Ishikawa (cell line): ENCODE results near the gene MSH6.

Source experiments
- CEBPB ChIP-seq: IDR thresholded peaks from 2 replicates; pipeline ENCODE4 v1.6.1; 2012
- CREB1 ChIP-seq: IDR thresholded peaks from 2 replicates; pipeline ENCODE4 v1.6.1; 2012; ENCODE audit warnings: low read depth
- EGR1 ChIP-seq: IDR thresholded peaks from 2 replicates; pipeline ENCODE4 v1.6.1; 2012
- EP300 ChIP-seq: IDR thresholded peaks from 2 replicates; pipeline ENCODE4 v1.6.1; 2012; ENCODE audit warnings: borderline replicate concordance
- FOXM1 ChIP-seq: IDR thresholded peaks from 2 replicates; pipeline ENCODE4 v1.6.1; 2012; ENCODE audit warnings: low read depth, borderline replicate concordance
- MAX ChIP-seq: IDR thresholded peaks from 2 replicates; pipeline ENCODE4 v1.6.1; 2012
- NFIC ChIP-seq: IDR thresholded peaks from 2 replicates; pipeline ENCODE4 v1.6.1; 2012
- RAD21 ChIP-seq: IDR thresholded peaks from 2 replicates; pipeline ENCODE4 v1.6.1; 2012; ENCODE audit warnings: low read depth
- TAF1 ChIP-seq: IDR thresholded peaks from 2 replicates; pipeline ENCODE4 v1.6.1; 2012; ENCODE audit warnings: low read depth, mild to moderate bottlenecking
- TCF12 ChIP-seq: IDR thresholded peaks from 2 replicates; pipeline ENCODE4 v1.6.1; 2012; ENCODE audit warnings: low read depth
- TEAD4 ChIP-seq: IDR thresholded peaks from 2 replicates; pipeline ENCODE4 v1.6.1; 2012
- USF1 ChIP-seq: IDR thresholded peaks from 2 replicates; pipeline ENCODE4 v1.6.1; 2012
- YY1 ChIP-seq: IDR thresholded peaks from 2 replicates; pipeline ENCODE4 v1.6.1; 2012; ENCODE audit warnings: low read depth
- ZBTB7A ChIP-seq: IDR thresholded peaks from 2 replicates; pipeline ENCODE4 v1.6.1; 2012; ENCODE audit warnings: low read depth
- TF ChIP-seq, protein P1 (sequence below): IDR thresholded peaks from 2 replicates; pipeline ENCODE4 v1.6.1; 2012; ENCODE audit warnings: low read depth, mild to moderate bottlenecking

MSH6 gene

DNA sequence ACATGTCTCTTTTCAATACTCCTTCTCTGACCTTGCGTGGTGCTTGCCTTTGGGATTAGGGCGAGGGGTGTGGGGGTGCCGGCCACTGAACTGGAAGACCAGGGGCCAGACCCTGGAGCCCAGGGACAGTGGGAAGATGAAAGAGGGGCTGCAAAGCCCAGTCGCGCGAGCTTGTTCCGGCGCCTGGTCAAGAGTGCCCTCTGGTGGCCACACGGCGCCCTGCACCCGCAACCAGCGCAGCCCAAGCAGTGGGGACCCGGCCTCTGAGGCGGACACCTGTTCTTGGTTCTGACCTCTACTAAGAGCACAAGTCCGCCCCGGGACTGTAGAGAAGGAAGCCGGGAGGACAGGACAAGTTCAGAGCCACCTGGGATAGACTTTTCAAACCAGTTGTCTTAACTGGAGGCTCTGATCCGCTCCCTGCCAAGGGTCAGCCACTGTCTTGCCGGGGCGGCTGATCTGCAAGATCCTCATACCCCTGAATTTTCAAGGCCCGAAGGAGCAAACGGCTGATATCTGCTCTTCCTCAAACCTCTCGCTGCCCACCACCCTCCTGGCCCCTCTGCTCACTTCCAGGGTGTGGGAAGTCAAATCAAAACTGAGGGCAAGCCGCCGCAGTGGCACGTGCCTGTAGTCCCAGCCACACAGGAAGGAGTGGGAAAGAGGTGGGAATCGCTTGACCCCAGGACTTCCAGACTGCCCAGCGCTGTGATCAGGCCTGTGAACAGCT, 14.9 kb upstream of the MSH6 start:
- TF ChIP-seq RAD21: peak; percentile 95
- no peak for TF ChIP-seq EP300
- TF ChIP-seq YY1: no peak
- TF ChIP-seq ZBTB7A: 0 out of 2 replicates have a peak, but pooled peaks have one; percentile 51

GRCh38 chr2:47769318-47769717, 13.6 kb upstream of the MSH6 start:
- no peak for TF ChIP-seq EGR1
- no peak for TF ChIP-seq TEAD4
- no peak for TF ChIP-seq CEBPB
- TF ChIP-seq, protein P1, sequence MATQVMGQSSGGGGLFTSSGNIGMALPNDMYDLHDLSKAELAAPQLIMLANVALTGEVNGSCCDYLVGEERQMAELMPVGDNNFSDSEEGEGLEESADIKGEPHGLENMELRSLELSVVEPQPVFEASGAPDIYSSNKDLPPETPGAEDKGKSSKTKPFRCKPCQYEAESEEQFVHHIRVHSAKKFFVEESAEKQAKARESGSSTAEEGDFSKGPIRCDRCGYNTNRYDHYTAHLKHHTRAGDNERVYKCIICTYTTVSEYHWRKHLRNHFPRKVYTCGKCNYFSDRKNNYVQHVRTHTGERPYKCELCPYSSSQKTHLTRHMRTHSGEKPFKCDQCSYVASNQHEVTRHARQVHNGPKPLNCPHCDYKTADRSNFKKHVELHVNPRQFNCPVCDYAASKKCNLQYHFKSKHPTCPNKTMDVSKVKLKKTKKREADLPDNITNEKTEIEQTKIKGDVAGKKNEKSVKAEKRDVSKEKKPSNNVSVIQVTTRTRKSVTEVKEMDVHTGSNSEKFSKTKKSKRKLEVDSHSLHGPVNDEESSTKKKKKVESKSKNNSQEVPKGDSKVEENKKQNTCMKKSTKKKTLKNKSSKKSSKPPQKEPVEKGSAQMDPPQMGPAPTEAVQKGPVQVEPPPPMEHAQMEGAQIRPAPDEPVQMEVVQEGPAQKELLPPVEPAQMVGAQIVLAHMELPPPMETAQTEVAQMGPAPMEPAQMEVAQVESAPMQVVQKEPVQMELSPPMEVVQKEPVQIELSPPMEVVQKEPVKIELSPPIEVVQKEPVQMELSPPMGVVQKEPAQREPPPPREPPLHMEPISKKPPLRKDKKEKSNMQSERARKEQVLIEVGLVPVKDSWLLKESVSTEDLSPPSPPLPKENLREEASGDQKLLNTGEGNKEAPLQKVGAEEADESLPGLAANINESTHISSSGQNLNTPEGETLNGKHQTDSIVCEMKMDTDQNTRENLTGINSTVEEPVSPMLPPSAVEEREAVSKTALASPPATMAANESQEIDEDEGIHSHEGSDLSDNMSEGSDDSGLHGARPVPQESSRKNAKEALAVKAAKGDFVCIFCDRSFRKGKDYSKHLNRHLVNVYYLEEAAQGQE: no peak
- TF ChIP-seq FOXM1: no peak
- TF ChIP-seq TCF12: no peak
- no peak for TF ChIP-seq NFIC
- TF ChIP-seq EP300: no peak
- TF ChIP-seq CREB1: no peak
- TF ChIP-seq YY1: no peak
- TF ChIP-seq USF1: no peak
- no peak for TF ChIP-seq TAF1
- TF ChIP-seq ZBTB7A: no peak
- TF ChIP-seq MAX: no peak

GRCh38 chr2:47771211-47771610, 11.7 kb upstream of the MSH6 start:
- TF ChIP-seq, protein P1: no peak
- TF ChIP-seq CEBPB: no peak
- TF ChIP-seq TEAD4: peak; percentile 67
- peak; percentile 90 for TF ChIP-seq USF1
- no peak for TF ChIP-seq TAF1
- TF ChIP-seq YY1: no peak
- TF ChIP-seq MAX: peak; percentile 48; the same call in 1 of the 2 replicates
- peak; percentile 55; the same call in 1 of the 2 replicates for TF ChIP-seq TCF12
- peak; percentile 75 for TF ChIP-seq NFIC
- no peak for TF ChIP-seq ZBTB7A

- TF ChIP-seq YY1 (no peak), TEAD4 (no peak), FOXM1 (no peak), CREB1 (no peak), EGR1 (no peak), NFIC (no peak), TCF12 (no peak)
- TF ChIP-seq, protein P1: no peak
Observed at GRCh38 chr2:47772343-47772742, 10.6 kb upstream of the MSH6 start.

GRCh38 chr2:47774567-47774966, 8.4 kb upstream of the MSH6 start:
- TF ChIP-seq CREB1 (no peak), TAF1 (no peak), RAD21 (no peak), TEAD4 (no peak), EP300 (no peak), CEBPB (no peak), FOXM1 (no peak)
